Smooth muscle cell (in vitro differentiated cells): ENCODE data around the gene KCNT1. TPM values are rescaled to one million over a fixed set of nuclear protein-coding genes. Genes with fewer than 3 reads are reported as not detected.

Experiments used
- DNase-seq: peaks from one replicate; lab custom pipeline; 2025; ENCODE audit not compliant: unreplicated experiment; lab: John Stamatoyannopoulos, UW
- H2AFZ ChIP-seq: fragments of 200-600 bp; sonication (generic); 2 replicates; pipeline ENCODE4 v1.6.0; 2016; ENCODE audit warnings: antibody characterized with exemption, low read depth, mild to moderate bottlenecking
- H3F3A ChIP-seq: fragments of 200-600 bp; sonication (generic); 2 replicates; pipeline ENCODE4 v1.6.0; 2017; ENCODE audit warnings: antibody characterized with exemption, low read depth
- H3K27ac ChIP-seq: fragments of 200-600 bp; sonication (generic); 2 replicates; pipeline ENCODE4 v1.5.1; 2016; ENCODE audit warnings: low read depth, mild to moderate bottlenecking
- H3K27me3 ChIP-seq: fragments of 200-600 bp; sonication (generic); 2 replicates; pipeline ENCODE4 v1.6.1; 2016; ENCODE audit warnings: low read depth, mild to moderate bottlenecking
- H3K36me3 ChIP-seq: fragments of 200-600 bp; sonication (generic); 2 replicates; pipeline ENCODE4 v1.5.1; 2016; ENCODE audit warnings: low read depth
- H3K4me1 ChIP-seq: fragments of 200-600 bp; sonication (generic); 2 replicates; pipeline ENCODE4 v1.5.1; 2016; ENCODE audit warnings: low read depth
- H3K4me2 ChIP-seq: fragments of 200-600 bp; sonication (generic); 2 replicates; pipeline ENCODE4 v1.6.0; 2016; ENCODE audit warnings: mild to moderate bottlenecking
- H3K4me3 ChIP-seq: fragments of 200-600 bp; sonication (generic); 2 replicates; pipeline ENCODE4 v1.5.1; 2016; ENCODE audit warnings: mild to moderate bottlenecking
- H3K79me2 ChIP-seq: fragments of 200-600 bp; sonication (generic); 2 replicates; pipeline ENCODE4 v1.6.0; 2016; ENCODE audit warnings: low read depth, mild to moderate bottlenecking
- H3K9ac ChIP-seq: fragments of 200-600 bp; sonication (generic); 2 replicates; pipeline ENCODE4 v1.6.0; 2016; ENCODE audit warnings: low read depth
- H3K9me3 ChIP-seq: fragments of 200-600 bp; sonication (generic); replicated peaks from 2 replicates; pipeline ENCODE4 v1.5.1; 2016; ENCODE audit warnings: low read depth
- H4K20me1 ChIP-seq: fragments of 200-600 bp; sonication (generic); 2 replicates; pipeline ENCODE4 v1.6.0; 2016; ENCODE audit warnings: low read depth
- WGBS: methylation state at CpG from one replicate; pipeline ENCODE4 v1.1.7; 2016; ENCODE audit warnings: low lambda C conversion rate; 5-methylcytosine and 5-hydroxymethylcytosine counted together
- polyA plus RNA-seq: library from polyadenylated mRNA; unstranded; fragments of >200 nt; fragmentation: Nextera tagmentation; extraction: Ambion mirVana; gene quantifications from 2 replicates; pipeline ENCODE4 v1.2.1, GENCODE V29; 2016
- total RNA-seq: library from RNA; depleted of rRNA; stranded (reverse); fragments of >200 nt; gene quantifications from 2 replicates; pipeline ENCODE4 v1.2.3, GENCODE V29; 2014
- TF ChIP-seq, protein P1 (sequence below): fragments of 200-600 bp; sonication (generic); IDR thresholded peaks from 2 replicates; pipeline ENCODE4 v1.5.1; 2017; ENCODE audit warnings: borderline replicate concordance, mild to moderate bottlenecking, antibody characterized with exemption; ENCODE audit not compliant: insufficient read depth, poor library complexity, severe bottlenecking

KCNT1 gene
- total and polyA plus RNA-seq, 2 experiments from 2014 or later: not detected

DNA sequence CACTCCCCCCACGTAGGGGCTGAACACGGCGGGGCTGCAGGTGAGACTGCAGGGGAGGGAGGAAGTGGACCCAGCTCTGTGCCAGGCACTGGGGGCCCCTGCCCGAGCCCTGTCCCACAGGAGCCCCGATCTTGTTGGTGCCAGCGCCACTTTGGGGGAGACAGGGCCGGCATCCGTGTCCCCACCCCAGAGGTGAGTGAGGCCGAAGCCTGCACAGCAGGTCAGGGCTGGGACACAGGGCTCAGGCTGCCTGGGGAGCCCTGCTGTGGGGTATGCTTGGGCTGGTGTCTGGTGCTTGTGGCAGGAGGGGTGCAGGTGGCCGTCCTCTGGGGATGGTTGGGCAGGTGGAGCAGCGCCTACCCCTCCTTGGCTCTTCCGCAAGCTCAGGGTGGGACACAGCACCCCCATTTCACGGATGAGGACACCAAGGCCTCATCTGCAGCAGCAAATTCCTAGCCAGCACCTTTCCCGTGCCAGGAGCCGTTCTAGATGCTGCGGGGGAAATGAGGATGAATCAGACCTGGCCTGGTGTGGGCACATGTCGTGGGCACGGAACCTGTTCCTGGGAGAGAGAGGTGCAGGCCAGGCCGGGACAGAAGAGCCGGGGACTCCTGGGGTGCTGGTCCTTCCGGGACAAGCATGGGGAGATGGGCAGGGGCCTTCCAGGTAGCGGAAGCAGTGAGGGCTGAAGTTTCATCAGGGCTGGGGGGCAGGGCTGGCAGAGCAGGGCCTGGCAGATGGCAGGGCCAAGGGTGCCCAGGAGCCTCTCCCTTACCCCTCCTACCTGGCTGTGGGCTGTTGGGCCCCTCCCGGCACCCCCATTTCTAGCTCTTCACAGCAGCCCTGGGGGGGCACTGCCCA, 35.2 kb downstream of the KCNT1 start:
- TF ChIP-seq, protein P1, sequence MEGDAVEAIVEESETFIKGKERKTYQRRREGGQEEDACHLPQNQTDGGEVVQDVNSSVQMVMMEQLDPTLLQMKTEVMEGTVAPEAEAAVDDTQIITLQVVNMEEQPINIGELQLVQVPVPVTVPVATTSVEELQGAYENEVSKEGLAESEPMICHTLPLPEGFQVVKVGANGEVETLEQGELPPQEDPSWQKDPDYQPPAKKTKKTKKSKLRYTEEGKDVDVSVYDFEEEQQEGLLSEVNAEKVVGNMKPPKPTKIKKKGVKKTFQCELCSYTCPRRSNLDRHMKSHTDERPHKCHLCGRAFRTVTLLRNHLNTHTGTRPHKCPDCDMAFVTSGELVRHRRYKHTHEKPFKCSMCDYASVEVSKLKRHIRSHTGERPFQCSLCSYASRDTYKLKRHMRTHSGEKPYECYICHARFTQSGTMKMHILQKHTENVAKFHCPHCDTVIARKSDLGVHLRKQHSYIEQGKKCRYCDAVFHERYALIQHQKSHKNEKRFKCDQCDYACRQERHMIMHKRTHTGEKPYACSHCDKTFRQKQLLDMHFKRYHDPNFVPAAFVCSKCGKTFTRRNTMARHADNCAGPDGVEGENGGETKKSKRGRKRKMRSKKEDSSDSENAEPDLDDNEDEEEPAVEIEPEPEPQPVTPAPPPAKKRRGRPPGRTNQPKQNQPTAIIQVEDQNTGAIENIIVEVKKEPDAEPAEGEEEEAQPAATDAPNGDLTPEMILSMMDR: no peak
- WGBS: 84% methylated on average over 23 of the region's 23 CpGs
- no peak for DNase-seq

DNA sequence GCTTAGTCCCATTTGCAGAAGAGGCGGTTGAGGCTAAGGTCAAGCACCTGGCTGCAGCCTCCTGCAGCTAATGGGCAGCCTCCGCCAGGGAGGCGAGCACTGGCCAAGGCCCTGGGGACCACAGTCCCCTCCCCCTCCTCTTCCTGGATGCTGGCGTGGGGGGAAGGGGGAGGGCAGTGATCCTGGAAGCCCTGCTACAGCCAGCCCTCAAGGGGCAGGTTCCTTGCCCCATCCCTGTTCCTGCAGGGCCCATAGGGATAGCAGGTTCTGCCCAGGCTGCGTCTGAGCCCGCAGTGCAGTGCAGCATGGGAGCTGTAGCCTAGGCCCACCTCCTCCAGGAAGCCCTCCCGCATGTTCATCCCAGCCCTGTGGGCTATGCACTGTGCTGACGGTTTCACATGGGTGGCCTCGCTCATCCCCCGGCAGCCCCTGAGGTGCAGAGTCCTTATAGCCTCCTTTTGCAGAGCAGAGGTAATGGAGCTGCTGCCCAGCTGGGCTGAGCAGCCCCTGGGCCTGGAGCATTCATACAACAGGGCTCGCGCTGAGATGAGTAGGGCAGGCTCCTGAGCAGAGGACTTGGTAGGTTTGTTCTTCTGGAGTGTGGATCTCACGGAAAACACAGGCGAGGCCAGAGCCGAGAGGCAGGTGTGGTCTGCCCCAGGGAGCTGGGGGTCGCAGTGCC, 36.0 kb downstream of the KCNT1 start:
- H4K20me1 ChIP-seq: no peaks in the 10 kb centered on the region
- H3K27me3 ChIP-seq: peaks cover 41% of the 10 kb centered on the region
- H3K4me3 ChIP-seq: no peak overlapping the region
- H3F3A ChIP-seq: no peaks in the 10 kb centered on the region
- H3K4me1 ChIP-seq: no peaks in the 10 kb centered on the region
- H3K79me2 ChIP-seq: no peaks in the 10 kb centered on the region
- no peaks in the 10 kb centered on the region for H3K36me3 ChIP-seq
- no peak overlapping the region for H3K27ac ChIP-seq
- H3K9ac ChIP-seq: no peak overlapping the region
- no peaks in the 10 kb centered on the region for H3K9me3 ChIP-seq
- 85% methylated on average over 16 of the region's 16 CpGs for WGBS
- no peak overlapping the region for H3K4me2 ChIP-seq
- TF ChIP-seq, protein P1: no peak
- DNase-seq: no peak
- H2AFZ ChIP-seq: no peak overlapping the region

More for the DNA sequence above, 35.2 kb downstream of the KCNT1 start:
- Histone ChIP-seq H3F3A (no peaks in the 10 kb centered on the region), H4K20me1 (no peaks in the 10 kb centered on the region), H3K27me3 (peaks cover 41% of the 10 kb centered on the region), H3K9me3 (no peaks in the 10 kb centered on the region), H3K79me2 (no peaks in the 10 kb centered on the region), H2AFZ (no peak overlapping the region), H3K27ac (no peak overlapping the region), H3K36me3 (no peaks in the 10 kb centered on the region), H3K9ac (no peak overlapping the region), H3K4me1 (no peaks in the 10 kb centered on the region), H3K4me2 (no peak overlapping the region), H3K4me3 (no peak overlapping the region)

DNA sequence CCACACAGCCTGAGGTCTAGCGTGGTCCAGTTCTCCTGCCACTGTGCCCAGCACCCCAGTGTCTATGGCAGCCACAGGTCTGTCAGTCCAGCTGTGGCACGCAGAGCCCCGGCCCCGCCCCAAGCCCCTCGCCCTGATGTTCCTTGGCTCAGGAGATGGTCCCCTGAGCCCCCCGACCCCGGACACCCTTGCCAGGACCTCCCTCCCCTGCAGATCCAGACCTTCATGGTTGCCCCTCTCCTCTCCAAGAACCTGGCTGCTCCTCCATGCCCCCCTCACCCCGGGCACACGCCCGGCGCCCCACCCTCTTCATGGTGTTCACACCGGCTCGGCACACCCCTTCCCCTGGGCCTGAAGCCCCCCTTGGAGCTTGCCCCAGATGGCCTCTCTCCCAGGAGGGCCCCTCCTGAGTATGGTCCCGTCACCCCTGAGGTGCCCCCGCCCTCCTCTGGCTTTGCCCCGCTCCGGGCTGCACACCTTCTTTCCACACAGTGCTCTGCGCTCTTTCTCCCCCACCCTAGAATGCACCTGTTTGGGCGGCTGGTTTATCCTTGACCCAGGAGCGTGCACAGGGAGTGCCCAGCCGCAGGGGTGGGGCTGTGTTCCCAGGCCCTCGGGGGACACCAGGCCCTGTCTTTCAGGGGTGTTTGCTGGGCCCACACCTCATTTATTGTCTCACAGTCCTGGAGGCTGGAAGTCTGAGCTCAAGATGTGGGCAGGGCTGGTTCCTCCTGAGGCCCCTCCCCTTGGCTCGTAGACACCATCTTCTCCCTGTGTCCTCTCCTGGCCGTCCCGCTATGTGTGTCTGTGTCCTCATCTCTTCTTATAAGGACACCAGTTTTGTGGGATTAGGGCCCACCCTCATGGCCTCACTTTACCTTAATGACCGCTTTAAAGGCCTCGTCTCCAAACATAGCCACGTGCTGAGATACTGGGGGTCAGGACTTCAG, 37.6 kb downstream of the KCNT1 start:
- Histone ChIP-seq H3F3A (no peaks in the 10 kb centered on the region), H3K36me3 (no peaks in the 10 kb centered on the region), H3K4me2 (no peak overlapping the region), H3K79me2 (no peaks in the 10 kb centered on the region), H4K20me1 (no peaks in the 10 kb centered on the region), H2AFZ (no peak overlapping the region), H3K9ac (no peak overlapping the region), H3K4me1 (no peaks in the 10 kb centered on the region), H3K27me3 (peaks cover 40% of the 10 kb centered on the region), H3K4me3 (no peak overlapping the region), H3K9me3 (no peaks in the 10 kb centered on the region), H3K27ac (no peak overlapping the region)
- 89% methylated on average over 22 of the region's 28 CpGs for WGBS
- TF ChIP-seq, protein P1: no peak
- no peak for DNase-seq
